Measurements from ENCODE around the gene ARHGAP4. TPM values are rescaled to one million over a fixed set of nuclear protein-coding genes. Genes with fewer than 3 reads are reported as not detected.
A peak's percentile ranks its signal among the peaks of the same experiment; 100 is the strongest.

The ARHGAP4 gene
- total and polyA plus RNA-seq, 2 experiments from 2014 or later = 6.2 to 6.4 TPM

- Histone ChIP-seq H3K4me3 (no peak overlapping the region), H3K79me2 (no peaks in the 10 kb centered on the region), H3K27me3 (no peaks in the 10 kb centered on the region), H3K36me3 (replicated peaks; ENCODE audit: insufficient read depth, low read depth) (no peaks in the 10 kb centered on the region), H3K9me2 (replicated peaks; ENCODE audit: insufficient read depth) (no peaks in the 10 kb centered on the region), H3K4me1 (ENCODE audit: insufficient read depth) (peaks cover 7% of the 10 kb centered on the region), H4K20me1 (ENCODE audit: insufficient read depth, poor library complexity, severe bottlenecking) (no peaks in the 10 kb centered on the region), H3K27ac (peak overlapping the region; percentile 95), H3K4me2 (peak overlapping the region; percentile 85), H3K9me3 (ENCODE audit: low read depth) (no peaks in the 10 kb centered on the region), H2AFZ (no peak overlapping the region)
- TF ChIP-seq CTCF (IDR thresholded peaks at IDR 0.05; ENCODE audit: poor library complexity) = no peak
- 46% methylated on average over 4 of the region's 4 CpGs for WGBS (ENCODE audit: low lambda C conversion rate, missing lambda C conversion rate)
- DNase-seq (ENCODE audit: low spot score) = no peak
These were observed 441 bp upstream of the ARHGAP4 start for GRCh38 chrX:153926552-153926857.

- Histone ChIP-seq H3K4me3 (no peak overlapping the region), H3K4me2 (no peak overlapping the region), H3K27me3 (no peaks in the 10 kb centered on the region), H3K79me2 (no peaks in the 10 kb centered on the region), H3K9me2 (replicated peaks; ENCODE audit: insufficient read depth) (no peaks in the 10 kb centered on the region), H3K27ac (no peak overlapping the region), H4K20me1 (ENCODE audit: insufficient read depth, poor library complexity, severe bottlenecking) (no peaks in the 10 kb centered on the region), H3K36me3 (replicated peaks; ENCODE audit: insufficient read depth, low read depth) (no peaks in the 10 kb centered on the region), H2AFZ (no peak overlapping the region), H3K9me3 (ENCODE audit: low read depth) (no peaks in the 10 kb centered on the region), H3K4me1 (ENCODE audit: insufficient read depth) (peaks cover 7% of the 10 kb centered on the region)
- 76% methylated on average over 4 of the region's 4 CpGs for WGBS (ENCODE audit: low lambda C conversion rate, missing lambda C conversion rate)
- no peak for TF ChIP-seq CTCF (IDR thresholded peaks at IDR 0.05; ENCODE audit: poor library complexity)
- TF ChIP-seq EZH2 (IDR thresholded peaks at IDR 0.05; ENCODE audit: borderline replicate concordance) = no peak
- TF ChIP-seq EZH2phosphoT487 (IDR thresholded peaks at IDR 0.05; ENCODE audit: low read depth, severe bottlenecking, unreplicated experiment) = no peak
- no peak for DNase-seq (ENCODE audit: low spot score)
These were observed 701 bp downstream of the ARHGAP4 start for GRCh38 chrX:153925387-153925738.

- DNase-seq (ENCODE audit: low spot score) = no peak
- H3K4me1 ChIP-seq (ENCODE audit: insufficient read depth) = peaks cover 7% of the 10 kb centered on the region
These were observed 1.8 kb downstream of the ARHGAP4 start for GRCh38 chrX:153924149-153924861.

More at GRCh38 chrX:153924149-153924861, 1.8 kb downstream of the ARHGAP4 start:
- Histone ChIP-seq H3K4me3 (no peak overlapping the region), H3K36me3 (replicated peaks; ENCODE audit: insufficient read depth, low read depth) (no peaks in the 10 kb centered on the region), H3K27ac (no peak overlapping the region), H3K9me2 (replicated peaks; ENCODE audit: insufficient read depth) (no peaks in the 10 kb centered on the region), H3K27me3 (no peaks in the 10 kb centered on the region), H3K9me3 (ENCODE audit: low read depth) (no peaks in the 10 kb centered on the region), H3K79me2 (no peaks in the 10 kb centered on the region), H4K20me1 (ENCODE audit: insufficient read depth, poor library complexity, severe bottlenecking) (no peaks in the 10 kb centered on the region), H3K4me2 (no peak overlapping the region), H2AFZ (no peak overlapping the region)
- TF ChIP-seq CTCF (IDR thresholded peaks at IDR 0.05; ENCODE audit: poor library complexity) = peak; percentile 30
- no peak for TF ChIP-seq EZH2phosphoT487 (IDR thresholded peaks at IDR 0.05; ENCODE audit: low read depth, severe bottlenecking, unreplicated experiment)
- no peak for TF ChIP-seq EZH2 (IDR thresholded peaks at IDR 0.05; ENCODE audit: borderline replicate concordance)
- 59% methylated on average over 14 of the region's 14 CpGs for WGBS (ENCODE audit: low lambda C conversion rate, missing lambda C conversion rate)
